Measurements from ENCODE around the gene BICC1. TPM values are rescaled to one million over a fixed set of nuclear protein-coding genes. Genes with fewer than 3 reads are reported as not detected.

The BICC1 gene
- total RNA-seq, 1 experiment from 2014 or later, result not detected

DNA sequence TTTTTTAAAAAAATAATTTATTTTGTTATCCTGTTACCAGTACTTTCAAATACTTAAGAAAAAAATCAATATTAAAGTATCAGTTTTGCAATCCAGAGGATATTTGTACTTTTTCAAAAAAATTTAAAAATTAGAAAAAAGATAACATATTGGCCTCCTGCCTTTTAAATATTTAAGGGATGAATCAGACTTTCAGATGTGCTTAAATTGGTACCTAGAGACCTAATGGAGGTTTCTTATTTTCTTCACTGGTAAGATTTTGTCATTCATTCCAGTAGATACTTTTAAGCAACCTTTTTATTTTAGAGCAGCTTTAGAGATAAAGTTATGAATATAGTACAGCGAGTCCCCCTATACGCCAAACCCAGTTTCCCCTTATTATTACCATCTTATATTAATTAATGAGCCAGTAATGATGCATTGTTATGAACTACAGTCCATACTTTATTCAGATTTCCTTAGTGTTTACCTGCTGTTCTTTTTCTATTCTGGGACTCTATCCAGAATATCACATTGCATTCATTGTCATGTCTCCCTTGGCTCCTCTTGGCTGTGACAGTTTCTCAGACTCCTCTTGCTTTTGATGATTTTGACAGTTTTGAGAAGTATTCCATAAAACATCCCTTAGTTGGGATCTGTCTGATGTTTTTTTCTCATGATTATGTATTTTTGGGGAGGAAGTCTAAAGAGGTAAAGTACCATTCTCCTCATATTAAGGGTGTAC lies 34.2 kb downstream of the BICC1 start:
- no peak overlapping the region for H2AFZ ChIP-seq (ENCODE audit: low read depth, low read length, poor library complexity, severe bottlenecking)
- POLR2A ChIA-PET, result no interaction called here
- no peak overlapping the region for H3K4me2 ChIP-seq (ENCODE audit: low read length)
- CTCF ChIA-PET, result no interaction called here
- ATAC-seq (no peak), DNase-seq (ENCODE audit: low read depth, low spot score) (no peak)
- no peak overlapping the region for H3K27ac ChIP-seq (ENCODE audit: low read depth, low read length)
- H3K9me3 ChIP-seq (ENCODE audit: control insufficient read depth in 1 of 2, insufficient read depth in 1 of 2, low read depth in 1 of 2, low read length in 2 of 2), result no peaks in the 10 kb centered on the region
- H3K4me3 ChIP-seq (replicated peaks in 1 of 2; ENCODE audit: low read depth in 1 of 2, low read length in 2 of 2), result no peak overlapping the region
- no peak overlapping the region for H3K9ac ChIP-seq (ENCODE audit: low read length)
- no peak for TF ChIP-seq ATF3 (IDR thresholded peaks at IDR 0.05)
- no peak for TF ChIP-seq CTCF (IDR thresholded peaks at IDR 0.05 in 2 of 3, conservative IDR thresholded peaks at IDR 0.05 in 1 of 3; ENCODE audit: borderline replicate concordance in 1 of 3, insufficient read depth in 1 of 3, low read depth in 2 of 3, low read length in 2 of 3)
- TF ChIP-seq FOSL1 (IDR thresholded peaks at IDR 0.05; ENCODE audit: low read depth), result no peak
- TF ChIP-seq EZH2 (IDR thresholded peaks at IDR 0.05), result no peak
- no peak for TF ChIP-seq SP1 (IDR thresholded peaks at IDR 0.05; ENCODE audit: low read depth)
- TF ChIP-seq, protein P1, sequence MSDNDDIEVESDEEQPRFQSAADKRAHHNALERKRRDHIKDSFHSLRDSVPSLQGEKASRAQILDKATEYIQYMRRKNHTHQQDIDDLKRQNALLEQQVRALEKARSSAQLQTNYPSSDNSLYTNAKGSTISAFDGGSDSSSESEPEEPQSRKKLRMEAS (IDR thresholded peaks at IDR 0.05), result no peak
- no peak for TF ChIP-seq ZFX (IDR thresholded peaks at IDR 0.05)
- no peak for TF ChIP-seq JUND (IDR thresholded peaks at IDR 0.05)
- no peaks in the 10 kb centered on the region for H3K79me2 ChIP-seq (ENCODE audit: insufficient read depth, low read length)
- BruUV-seq (replicated peaks), result no TSS peak
- no peaks in the 10 kb centered on the region for H4K20me1 ChIP-seq (ENCODE audit: insufficient read depth)
- RAD21 ChIA-PET (ENCODE audit: low non-redundant PET in 1 of 2, low total read pairs in 2 of 2, uncharacterized antibody in 2 of 2, unreplicated experiment in 2 of 2), result no interaction called here
- no peaks in the 10 kb centered on the region for H3K36me3 ChIP-seq (ENCODE audit: control insufficient read depth in 1 of 2, insufficient read depth in 2 of 2, low read length in 2 of 2)
- no peaks in the 10 kb centered on the region for H3K9me2 ChIP-seq (ENCODE audit: insufficient read depth)
- H3K27me3 ChIP-seq (ENCODE audit: insufficient read depth, low read length), result 0 out of 2 replicates have a peak, but pooled peaks cover 6% of the 10 kb centered on the region
- H3K4me1 ChIP-seq (ENCODE audit: control insufficient read depth in 1 of 2, insufficient read depth in 2 of 2, low read length in 2 of 2), result no peaks in the 10 kb centered on the region
- intact Hi-C loops (cut with micrococcal nuclease), result no loop called here
